Measurements from ENCODE around the gene CDH10.

CDH10 gene

DNA sequence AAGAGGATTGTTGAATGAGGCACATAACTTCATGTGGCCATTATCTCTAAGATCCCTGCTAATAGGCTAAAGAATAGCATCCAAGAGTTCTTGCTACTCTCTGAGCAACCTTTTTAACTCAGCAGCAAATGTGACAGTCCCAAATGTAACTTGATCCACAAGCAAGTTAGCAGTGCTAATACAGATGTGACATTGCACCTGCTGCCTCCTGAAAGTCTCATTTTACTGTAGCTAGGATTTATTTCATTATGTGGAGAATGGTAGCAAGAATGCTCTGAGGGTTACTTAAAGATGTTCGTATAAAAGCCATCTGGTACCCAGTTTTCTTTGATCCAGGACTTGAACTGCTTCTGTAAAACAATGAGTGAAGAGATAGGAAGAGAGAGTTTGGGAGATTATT, 45.8 kb downstream of the CDH10 start:
- DNase-seq (ENCODE audit: low spot score) = no peak

DNA sequence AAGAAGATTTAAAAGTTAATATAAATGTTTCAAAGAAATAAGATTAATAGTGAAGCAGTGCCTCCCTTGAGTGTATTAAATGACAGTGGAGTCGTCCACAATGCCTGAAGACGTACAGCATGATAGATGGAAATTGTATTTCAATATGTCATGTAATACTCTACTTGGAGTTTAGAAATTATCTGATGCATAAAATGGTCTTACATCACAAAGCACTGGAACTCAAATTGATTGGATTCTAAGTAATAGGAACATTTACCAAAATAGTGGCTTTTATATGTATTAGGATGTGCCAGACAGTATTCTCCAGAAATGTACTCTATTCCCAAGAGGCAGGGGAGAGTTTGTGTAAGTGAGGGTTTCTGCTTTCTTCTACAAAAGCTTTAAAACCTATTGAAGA, 49.4 kb downstream of the CDH10 start:
- no peak for DNase-seq (ENCODE audit: low spot score)

DNA sequence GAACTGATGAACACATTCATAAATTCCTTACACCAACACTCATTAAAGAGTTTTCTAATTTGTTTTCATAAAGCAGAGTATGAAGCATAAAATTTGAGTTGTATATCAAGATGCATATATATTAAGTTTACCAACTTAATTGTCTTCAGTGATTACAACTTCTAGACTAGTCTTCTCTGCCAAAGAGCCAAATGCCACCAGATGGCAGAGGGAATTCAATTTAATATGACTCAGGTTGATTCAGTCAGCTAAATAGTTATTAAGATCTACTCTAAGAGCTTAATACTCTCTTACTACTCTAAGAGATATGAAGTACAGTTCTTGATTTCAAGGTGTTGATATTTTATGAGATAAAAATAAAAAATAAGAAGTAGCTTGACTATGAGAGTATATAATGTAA, 53.4 kb downstream of the CDH10 start:
- DNase-seq (ENCODE audit: low spot score) = no peak

DNA sequence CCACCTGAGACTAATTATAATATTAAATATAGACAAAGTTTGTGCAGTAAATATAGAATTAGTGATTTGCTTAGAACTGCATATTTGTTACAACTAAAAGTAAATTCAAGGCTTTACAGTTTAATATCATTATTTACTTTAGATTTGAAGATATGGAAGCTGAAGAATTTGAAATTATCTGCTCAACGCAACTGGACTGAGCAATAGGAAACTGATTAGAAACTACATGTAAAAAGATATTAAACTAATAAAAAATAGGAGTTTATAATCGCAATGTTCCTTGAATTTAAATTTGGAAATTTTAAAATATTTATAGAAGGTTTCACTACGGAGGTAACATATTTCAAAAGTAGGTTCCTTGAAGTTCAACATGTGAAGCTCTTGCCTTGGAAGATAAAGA, 55.2 kb downstream of the CDH10 start:
- no peak for DNase-seq (ENCODE audit: low spot score)

DNA sequence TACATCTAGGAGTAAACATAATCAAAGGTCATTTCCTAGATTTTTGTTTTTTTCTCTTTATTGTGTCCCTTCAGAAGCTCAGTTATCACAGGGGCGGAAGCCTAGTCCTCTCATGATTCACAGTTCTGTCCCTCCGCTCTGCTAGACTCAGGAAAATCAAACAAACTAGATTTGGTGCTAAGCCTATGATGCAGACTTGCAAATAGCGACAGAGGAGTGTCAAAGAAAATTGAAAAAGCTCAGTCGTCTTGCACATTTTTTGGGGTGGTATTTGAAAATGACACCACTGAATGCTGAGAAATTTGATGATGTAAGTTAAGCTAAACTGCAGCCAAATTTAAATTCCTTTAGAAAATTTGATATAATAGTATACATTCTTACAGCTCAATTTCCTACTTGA, 59.0 kb downstream of the CDH10 start:
- DNase-seq (ENCODE audit: low spot score) = no peak

DNA sequence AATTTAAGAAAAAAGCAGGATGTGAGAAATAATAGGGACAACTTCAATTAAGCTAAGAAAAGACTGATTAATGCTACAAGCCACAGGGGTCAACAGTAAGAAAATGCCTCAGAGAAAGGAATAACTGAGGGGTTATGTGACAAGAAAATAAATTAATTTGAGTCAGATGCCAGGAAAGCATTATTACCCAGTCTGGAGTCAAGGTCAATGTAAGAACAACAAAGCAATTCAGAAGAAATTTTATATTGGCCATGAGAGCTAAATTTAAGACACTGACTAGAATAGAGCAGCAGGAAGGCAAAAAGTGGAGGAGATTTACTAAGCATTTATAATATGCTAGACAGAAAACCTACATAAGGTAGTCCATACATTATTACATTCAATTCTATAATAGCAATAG, 73.5 kb downstream of the CDH10 start:
- DNase-seq (ENCODE audit: low spot score) = no peak

DNA sequence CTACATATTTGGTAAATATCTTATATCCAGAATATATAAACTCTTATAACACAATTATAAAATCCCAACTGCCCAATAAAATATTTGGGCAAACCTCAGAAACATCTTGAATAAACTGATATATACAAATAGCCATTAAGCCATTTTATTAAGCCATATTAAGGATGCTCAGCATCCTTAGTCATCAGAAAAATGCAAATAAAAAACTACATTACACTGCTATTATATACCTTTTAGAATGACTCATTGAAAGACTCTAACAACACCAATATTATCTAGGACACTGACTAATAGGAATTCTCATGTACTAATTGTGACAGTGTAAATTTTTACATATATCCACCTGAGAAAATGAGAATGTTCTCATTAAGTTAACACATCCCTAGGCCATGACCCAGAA, 77.8 kb downstream of the CDH10 start:
- DNase-seq (ENCODE audit: low spot score) = no peak

DNA sequence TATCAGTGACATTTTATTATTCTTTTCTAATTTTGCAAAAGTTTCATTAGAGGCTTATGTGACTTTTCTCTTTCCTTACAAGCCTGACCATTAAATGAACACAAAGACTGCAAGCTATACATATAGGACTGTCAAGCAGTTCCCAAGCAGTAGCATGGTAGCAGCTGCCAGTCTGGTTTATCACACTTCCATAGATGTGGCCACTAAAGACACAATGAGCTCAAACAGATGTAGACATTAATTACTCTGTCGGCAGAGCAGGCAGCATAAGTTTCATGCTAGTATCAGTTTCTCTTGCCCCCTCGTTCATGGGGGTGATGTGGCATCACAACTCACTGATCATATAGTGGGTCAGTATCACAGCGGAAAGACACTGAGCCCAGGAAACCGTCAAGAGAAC, 89.5 kb downstream of the CDH10 start:
- DNase-seq (ENCODE audit: low spot score) = no peak

DNA sequence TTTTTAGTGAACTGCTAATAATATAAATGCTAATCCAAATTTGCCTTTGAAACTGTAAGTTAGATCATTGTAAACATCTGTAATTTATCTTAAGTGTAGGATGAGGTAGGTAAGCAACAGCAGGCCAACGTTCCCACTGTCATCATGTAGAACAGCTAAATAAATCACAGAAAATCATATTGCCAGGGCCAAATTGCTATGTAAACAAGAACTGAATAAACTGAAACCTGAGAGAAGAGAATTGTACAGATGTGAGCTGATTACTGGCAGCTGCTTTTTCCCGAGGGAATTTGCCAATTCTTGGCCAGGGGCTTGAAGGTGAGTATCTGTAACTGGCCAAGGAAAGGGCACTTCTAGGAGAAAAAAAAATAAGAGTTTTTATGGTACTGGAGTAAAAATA, 97.6 kb downstream of the CDH10 start:
- DNase-seq (ENCODE audit: low spot score) = no peak

DNA sequence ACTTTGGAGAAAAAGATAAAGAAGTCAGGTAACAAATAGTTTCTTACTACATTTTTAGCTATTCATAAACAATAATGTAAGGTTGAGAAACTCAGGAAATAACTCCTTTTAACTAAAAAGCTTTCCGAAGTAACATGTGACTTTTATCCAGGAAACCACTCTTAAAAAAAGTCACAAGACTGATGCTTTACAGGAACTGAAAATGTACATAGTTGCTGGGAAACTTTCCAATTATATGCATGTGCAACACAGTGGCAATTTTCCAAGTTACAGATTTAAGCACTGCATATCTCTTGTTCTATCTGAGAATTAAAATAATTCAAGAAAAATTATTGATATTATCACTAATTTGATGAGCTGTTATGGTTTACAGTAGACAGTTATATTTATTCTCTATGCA, 105.2 kb downstream of the CDH10 start:
- DNase-seq (ENCODE audit: low spot score) = no peak

DNA sequence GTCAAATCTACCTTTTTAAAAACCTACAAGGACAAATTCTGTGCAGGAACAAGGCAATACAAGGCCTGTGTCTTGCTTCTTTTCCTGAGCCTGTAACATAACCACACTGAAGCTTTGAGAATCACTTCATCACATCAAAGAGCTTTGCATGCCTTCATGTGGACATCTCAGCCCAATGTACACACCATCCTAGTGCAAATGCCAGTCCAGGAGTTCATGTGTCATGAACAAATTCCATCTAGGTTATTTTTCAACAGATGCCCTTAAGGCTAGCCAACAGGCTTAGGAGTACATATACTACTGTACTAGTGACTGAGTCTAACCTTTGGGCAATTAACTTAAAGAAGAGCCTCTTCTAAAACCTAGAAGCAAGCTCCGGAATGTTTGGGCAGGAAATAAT, 106.4 kb downstream of the CDH10 start:
- no peak for DNase-seq (ENCODE audit: low spot score)

DNA sequence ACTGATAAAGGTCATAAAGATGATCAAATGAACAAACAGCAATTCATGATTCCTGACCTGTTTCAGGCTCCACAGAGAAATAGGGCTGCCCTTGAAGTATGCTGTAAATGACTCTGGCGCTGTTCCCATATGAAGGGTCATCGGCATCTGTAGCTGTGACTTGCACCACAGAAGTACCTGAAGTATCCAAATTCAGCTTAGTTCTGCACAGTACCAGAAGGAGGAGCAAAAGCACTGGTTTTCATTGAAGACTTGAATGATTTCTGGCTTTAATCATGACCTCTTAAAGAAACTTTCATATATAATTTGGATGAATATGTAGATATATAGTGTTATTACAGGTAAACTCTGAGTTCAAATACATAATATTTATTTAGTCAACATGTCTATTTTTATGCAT, 109.1 kb downstream of the CDH10 start:
- no peak for DNase-seq (ENCODE audit: low spot score)

DNA sequence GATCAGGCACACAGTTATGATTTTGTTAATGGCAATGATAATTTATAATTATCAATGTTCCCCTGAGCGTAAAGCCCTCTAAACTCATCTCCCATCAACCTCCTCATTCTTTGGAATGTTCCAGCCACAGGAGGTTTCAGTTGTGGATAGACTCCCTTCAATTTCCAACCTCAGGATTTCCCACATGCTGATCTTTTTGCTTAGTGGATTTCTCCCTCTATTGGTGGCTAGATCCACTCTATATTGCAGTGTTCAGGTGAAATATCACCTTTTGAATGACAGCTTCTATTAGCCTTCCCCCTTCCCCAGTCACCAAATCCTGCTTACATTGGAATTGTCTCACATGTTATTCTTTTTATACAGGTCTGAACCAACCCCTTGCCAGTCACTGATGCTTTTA, 113.9 kb downstream of the CDH10 start:
- DNase-seq (ENCODE audit: low spot score) = no peak

DNA sequence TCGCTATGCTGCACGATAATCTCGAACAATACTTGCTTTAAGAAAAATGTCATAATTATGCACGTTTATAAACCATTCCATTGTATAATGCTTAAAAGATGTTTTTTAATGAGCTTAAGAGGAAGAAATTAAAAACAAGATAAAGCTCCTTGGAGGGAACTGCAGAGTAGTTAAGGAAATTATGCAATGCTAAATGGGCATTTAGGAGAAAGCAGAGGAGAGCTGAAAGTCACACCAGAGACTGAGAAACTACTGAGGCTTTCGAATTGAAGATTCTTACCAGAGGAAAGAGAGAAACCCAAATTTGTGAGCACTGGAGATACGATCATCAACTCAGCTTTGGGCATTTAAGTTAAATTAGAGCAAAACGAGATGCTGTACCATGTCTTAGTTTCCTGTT, 119.4 kb downstream of the CDH10 start:
- DNase-seq (ENCODE audit: low spot score) = no peak

DNA sequence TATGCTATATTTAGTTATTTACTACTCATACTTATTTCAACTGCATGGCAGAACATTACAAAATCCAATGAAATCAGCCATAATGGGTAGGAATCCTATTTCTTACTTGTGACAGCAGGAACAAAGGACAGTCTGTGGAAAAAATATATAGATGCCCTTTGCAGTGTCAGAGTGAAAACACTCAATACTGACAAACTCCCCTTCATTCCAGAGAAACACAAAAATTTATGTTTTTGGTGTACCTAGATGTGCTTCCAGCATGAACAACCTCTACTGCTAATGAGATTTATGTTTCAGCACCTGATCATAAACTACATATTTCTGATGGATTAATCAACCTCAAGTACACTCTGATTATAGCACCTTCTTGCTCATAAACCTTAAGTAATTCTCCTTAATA, 132.4 kb downstream of the CDH10 start:
- DNase-seq (ENCODE audit: low spot score) = no peak

DNA sequence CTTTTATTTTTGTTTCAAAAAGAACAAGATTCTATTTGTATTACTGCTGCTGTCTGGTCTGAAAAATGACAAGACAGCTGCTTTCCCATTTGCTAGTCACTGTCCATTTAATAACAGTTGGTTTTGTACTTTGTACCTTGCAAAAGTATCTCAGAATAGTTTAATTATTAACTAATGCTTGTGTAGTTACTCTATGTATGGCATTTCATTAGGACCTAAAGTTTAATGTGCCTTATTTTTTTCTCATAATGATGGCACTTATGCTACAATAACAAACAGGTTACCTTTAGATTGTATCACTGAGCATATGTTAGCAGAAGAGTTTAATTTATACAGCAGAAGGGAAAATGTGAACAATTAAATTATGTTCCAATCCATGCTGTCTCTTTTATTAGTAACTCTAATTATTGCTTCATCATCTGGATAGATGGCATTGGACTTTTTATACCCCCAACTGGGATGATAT, 134.2 kb downstream of the CDH10 start:
- DNase-seq (ENCODE audit: low spot score) = no peak

DNA sequence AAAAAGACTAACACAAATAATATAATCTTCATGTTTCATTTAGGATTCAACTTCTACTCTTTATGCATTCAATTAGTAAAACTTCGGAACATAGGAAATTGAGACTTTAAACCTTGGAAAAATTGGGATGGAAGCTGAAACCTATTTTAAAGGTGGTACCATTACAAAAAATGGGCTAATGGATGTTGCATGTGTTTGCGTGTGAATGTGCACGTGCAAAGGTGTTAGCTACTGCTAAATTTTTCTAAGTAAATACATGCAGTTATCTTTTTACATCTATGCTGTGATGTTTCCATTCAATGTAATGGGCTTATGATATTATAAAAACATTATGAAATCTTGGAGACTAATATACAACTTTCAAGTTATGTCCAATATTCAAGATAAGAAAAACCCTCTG, 134.8 kb downstream of the CDH10 start:
- DNase-seq (ENCODE audit: low spot score) = no peak

DNA sequence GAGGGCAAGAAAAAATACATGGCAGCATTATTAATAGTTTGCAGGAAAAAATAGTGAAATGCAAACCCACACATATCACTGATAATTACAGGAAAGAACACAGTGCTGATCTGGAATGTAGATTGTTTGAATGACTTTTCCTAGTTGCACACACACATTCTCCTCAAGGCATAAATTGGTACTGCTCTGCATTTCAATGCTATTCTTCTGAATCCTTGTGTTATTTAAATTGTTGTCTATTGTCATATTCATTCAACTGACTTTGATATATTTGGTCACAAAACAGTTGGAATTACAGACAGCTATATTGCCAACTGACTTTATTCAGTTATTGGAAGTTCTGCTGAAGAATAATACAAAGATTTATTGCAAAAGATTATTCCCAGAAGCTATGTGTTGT, 139.5 kb downstream of the CDH10 start:
- no peak for DNase-seq (ENCODE audit: low spot score)

DNA sequence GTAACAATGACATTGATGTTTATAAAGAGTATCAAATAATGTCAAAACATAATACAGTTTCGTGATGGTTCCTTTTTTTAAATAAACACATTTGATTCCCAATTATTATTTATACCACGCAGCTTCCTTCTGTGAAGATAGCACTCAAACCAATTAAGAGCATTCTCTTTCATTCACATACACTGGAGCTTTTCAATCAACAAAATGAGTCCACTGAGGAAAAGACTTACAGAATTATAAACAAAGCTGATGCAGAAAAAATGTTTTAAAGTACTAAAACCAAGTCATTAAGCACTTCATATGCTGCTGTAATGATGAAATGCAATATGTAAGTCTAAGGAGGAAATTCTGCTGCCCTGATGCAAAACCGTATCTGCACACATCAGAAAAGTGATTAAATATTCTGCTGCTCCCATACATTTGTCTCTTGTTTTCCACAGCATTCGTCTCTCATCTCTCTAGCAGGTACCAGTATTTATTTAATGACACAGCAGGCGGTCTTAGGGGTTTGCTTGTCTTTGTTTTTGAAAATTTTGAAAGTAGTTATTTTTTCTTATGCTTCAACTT, 147.1 kb downstream of the CDH10 start:
- DNase-seq (ENCODE audit: low spot score) = no peak

DNA sequence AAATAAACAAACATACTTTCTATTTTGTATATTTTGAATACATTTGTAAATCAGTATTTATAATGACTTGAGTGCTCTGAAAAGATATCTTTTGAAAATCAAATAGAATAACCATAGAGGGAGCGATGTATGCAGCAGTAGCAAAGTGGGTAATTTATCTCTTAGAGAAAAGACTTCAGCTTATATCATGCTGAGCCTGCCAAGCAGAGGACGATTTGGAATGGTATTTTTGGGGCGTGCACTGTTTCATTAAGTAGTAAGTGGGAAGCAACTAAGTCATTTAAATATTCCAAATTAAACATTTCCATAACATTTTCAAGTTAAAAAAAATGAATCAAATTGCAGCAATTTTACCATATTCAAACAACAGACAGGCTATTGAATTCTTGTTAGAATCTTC, 147.6 kb downstream of the CDH10 start:
- no peak for DNase-seq (ENCODE audit: low spot score)

DNA sequence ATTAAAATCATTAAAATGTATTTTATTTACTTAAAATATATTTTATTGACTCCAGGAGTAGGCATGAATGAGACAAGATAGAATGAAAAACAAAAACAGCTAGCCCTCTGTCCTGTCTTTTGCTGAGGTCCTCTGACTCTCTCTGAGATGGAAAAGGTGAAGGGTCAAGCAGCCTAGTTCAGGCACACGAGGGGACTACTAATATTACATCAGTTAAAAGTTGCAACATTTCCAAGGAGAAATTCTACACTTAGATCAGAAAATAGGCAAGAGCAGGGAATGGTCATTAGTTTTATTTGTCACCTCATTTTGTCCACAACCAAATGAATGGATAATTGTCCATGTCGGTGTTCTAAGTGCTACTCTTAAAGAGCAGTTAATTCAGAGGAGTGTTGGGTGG, 148.5 kb downstream of the CDH10 start:
- DNase-seq (ENCODE audit: low spot score) = no peak

DNA sequence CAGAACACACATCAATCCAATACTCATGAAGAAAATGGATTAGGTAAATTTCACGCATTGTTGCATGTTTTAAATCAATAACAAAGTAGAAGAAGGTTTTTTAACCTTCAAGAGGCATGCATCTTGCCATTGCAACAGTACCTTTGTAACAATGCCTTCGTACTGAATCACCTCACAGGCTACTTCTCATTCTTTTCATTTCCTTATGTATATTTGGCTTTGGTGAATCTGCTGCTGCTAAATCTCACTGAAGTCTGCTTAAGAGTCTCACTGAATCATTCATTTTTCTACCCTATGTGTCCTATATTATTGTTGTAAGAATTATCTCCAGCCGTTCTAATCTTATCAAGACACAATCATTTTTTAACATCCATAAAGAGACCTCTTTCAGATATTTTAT, 152.5 kb downstream of the CDH10 start:
- no peak for DNase-seq (ENCODE audit: low spot score)

DNA sequence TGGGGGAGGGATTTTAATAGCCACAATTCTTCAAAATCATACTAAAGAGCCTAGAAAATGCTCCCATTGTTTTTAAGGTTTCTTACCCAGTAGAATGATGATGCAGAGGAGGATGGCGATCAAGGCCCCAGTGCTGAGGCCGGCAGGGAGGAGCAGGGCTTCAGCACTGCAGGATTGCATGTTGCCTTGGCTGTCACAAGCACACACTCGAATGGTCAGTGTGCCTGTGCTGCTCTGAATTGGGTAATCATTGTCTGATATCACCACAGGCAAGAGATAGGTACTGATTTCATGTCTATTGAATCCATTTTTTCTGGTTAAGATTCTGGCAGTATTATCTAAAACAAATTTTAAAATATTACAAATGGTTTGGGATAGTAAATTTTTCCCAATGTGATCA, 153.3 kb downstream of the CDH10 start:
- no peak for DNase-seq (ENCODE audit: low spot score)

DNA sequence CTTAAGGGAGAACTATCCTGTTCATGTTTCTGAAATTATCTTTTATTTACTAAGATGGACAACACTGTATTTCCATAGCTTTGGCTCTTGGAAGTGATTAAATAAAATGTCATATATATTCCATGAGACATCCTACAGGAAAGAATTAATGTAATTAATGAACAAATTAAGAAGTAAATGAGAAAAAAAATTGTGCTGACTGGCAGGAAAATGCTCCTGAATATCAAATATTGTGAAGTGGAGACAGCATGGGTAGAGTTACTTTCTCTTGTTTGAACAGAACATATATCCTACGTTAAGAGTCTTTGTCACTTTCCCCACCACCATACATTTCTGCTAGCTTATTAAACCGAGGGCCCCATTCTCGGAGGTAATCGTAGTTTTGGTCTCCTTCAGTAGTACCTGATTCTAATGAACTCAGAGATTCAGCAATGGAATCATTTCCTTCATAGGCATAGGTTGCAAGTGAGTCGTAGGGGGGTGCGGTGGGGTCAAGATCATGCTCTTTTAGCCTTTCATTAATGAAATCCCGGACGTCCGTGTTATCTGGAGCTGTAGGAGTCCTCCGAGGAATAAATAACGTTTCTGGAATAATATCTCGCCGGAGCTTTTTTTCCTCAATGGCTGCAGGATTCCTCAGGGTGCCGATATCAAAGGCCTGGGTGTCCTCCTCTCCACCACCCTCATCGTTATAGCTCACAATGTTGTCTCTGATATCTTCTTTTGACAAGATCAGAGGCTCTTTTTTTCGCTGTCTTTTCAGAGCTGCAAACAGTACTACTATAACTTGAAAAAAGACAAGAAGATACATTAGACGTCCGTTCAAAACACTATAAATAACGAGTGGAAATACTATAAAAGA, 157.2 kb downstream of the CDH10 start:
- DNase-seq (ENCODE audit: low spot score) = no peak
